Transverse colon (tissue), 4 donors: ENCODE measurements around the gene SDR42E1. TPM values are rescaled to one million over a fixed set of nuclear protein-coding genes. Genes with fewer than 3 reads are reported as not detected.
A peak's percentile ranks its signal among the peaks of the same experiment; 100 is the strongest.

Experiments
- DNase-seq: peaks from one replicate; pipeline ENCODE4 v3.0.0-alpha.2; 2019
- H3K27ac ChIP-seq, 4 donors: fragments of 200-600 bp; sonication (generic); 2 replicates each; pipeline ENCODE4 v1.5.1; 2016 to 2018; ENCODE audit warnings: inconsistent platforms in 4 of 4
- H3K27me3 ChIP-seq: fragments of 200-600 bp; sonication (generic); 2 replicates; pipeline ENCODE4 v1.5.1; 2017; ENCODE audit warnings: inconsistent platforms
- H3K36me3 ChIP-seq, 4 donors: fragments of 200-600 bp; sonication (generic); 2 replicates each; pipeline ENCODE4 v1.5.1; 2017 to 2019; ENCODE audit warnings: inconsistent platforms in 4 of 4
- H3K4me1 ChIP-seq, 4 donors: fragments of 200-600 bp; sonication (generic); 2 replicates each; pipeline ENCODE4 v1.5.1; 2017 to 2020; ENCODE audit warnings: inconsistent platforms in 4 of 4
- H3K4me3 ChIP-seq, 4 donors: fragments of 200-600 bp; sonication (generic); 1 replicate in 1 of 4; 2 replicates in 3 of 4; pipeline versions ENCODE4 v1.5.1 to v1.6.1; 2017 to 2019; ENCODE audit warnings: inconsistent platforms in 4 of 4
- H3K9me3 ChIP-seq, 2 donors: fragments of 200-600 bp; sonication (generic); 2 replicates each; pipeline ENCODE4 v1.5.1; 2017 to 2019; ENCODE audit warnings: inconsistent platforms in 2 of 2
- EP300 ChIP-seq: sonication (generic); formaldehyde crosslinking; IDR thresholded peaks from one replicate; pipeline ENCODE4 v1.6.1; 2017; ENCODE audit warnings: antibody characterized with exemption, low read depth
- POLR2A ChIP-seq: fragments of 450-650 bp; IDR thresholded peaks from one replicate; pipeline ENCODE4 v1.6.1; 2016; ENCODE audit warnings: antibody characterized with exemption, mild to moderate bottlenecking, moderate library complexity
- POLR2AphosphoS5 ChIP-seq, 3 donors: sonication (generic); formaldehyde crosslinking; IDR thresholded peaks; one replicate each; pipeline ENCODE4 v1.6.1; 2016; ENCODE audit warnings: antibody characterized with exemption in 3 of 3
- WGBS, 2 donors: methylation state at CpG; one replicate each; pipeline ENCODE4 v1.1.5; 2018; ENCODE audit warnings: low coverage in 1 of 2; 5-methylcytosine and 5-hydroxymethylcytosine counted together
- in situ Hi-C, 4 donors: fragments of 200-750 bp; cut with MboI; loops; one replicate each; pipeline versions ENCODE4 v1.15.0 to v1.15.1; 2017; ENCODE audit warnings: low sequenced_read_pairs in 3 of 4, low pct_ligation_motif_present in 1 of 4, low pct_unique_long_range_greater_than_20kb in 1 of 4
- intact Hi-C: fragments of 100-400 bp; cut with DNase I; formaldehyde crosslinking; loops from one replicate; pipeline ENCODE4 v1.15.1; 2023; ENCODE audit warnings: low total_unique reads
- total RNA-seq, 4 donors: library from RNA; depleted of rRNA; stranded (reverse); fragments of >200 nt; gene quantifications; one replicate each; pipeline ENCODE4 v1.1.0, GENCODE V29; 2016
- TF ChIP-seq, protein P1 (sequence below), 5 experiments: fragments of 200-600 bp in 3 of 5; fragments of 450-650 bp in 2 of 5; sonication (generic) in 3 of 5; IDR thresholded peaks; 1 replicate in 2 of 5; 2 replicates in 3 of 5; pipeline ENCODE4 v1.5.1; 2016 to 2017; ENCODE audit warnings: antibody characterized with exemption in 5 of 5, inconsistent platforms in 3 of 5, mild to moderate bottlenecking in 2 of 5, moderate library complexity in 1 of 5

Gene SDR42E1
- total RNA-seq, 4 donors from 2014 or later: 3.4 to 12.2 (median 7.7) TPM

DNA sequence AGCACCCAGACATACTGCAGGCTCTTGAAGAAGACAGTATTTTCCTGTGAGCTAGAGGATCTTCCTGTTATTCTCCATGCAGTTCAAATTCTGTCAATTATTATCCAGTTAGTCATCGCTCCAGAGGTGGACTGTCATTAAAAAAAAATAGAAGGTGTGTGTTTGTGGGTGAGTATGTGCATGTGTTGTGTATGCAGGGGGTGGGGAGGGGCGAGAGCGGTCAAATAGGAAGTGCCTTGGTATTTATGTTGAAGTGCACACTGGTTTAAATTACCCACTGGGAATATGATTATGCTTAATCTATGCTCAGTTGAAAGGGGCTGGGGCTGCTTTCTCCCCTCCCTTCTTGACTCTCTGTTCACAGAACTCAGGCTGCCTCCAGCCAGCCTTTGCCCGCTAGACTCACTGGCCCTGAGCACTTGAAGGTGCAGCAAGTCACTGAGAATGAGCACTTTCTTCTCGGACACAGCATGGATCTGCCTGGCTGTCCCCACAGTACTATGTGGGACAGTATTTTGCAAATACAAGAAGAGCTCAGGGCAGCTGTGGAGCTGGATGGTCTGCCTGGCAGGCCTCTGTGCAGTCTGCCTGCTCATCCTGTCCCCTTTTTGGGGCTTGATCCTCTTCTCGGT is 23.8 kb upstream of the SDR42E1 start, which contains the start of gene HSD17B2:
Gene HSD17B2, plus strand, starts transcription at position 273 of the 632 bp plus-strand sequence. Its CDS starts 172 bp downstream, at position 445.
- Histone ChIP-seq H3K9me3 (no peaks in the 10 kb centered on the region), H3K4me3 (peak within 1 kb of the TSS in 3 of 4 donors; percentile 13 to 49 (median 25)), H3K36me3 (no peaks in the 10 kb centered on the region), H3K4me1 (peaks cover 4 to 35% (median 15%) of the 10 kb centered on the region in 4 donors), H3K27ac (peak within 1 kb of the TSS; percentile 69 to 83 (median 79)), H3K27me3 (no peaks in the 10 kb centered on the region)
- in situ Hi-C loops (loop anchor here in 2 of 4 donors (5.0 to 25.0 kb wide), 2 partner anchors 192 to 202 kb away; no protein-coding TSS in a partner anchor), intact Hi-C loops (loop anchor here (10.0 kb wide), 1 partner anchor 190 kb away; no protein-coding TSS in a partner anchor)
- 37 to 41% methylated on average over 3 to 6 of the region's 6 CpGs for WGBS, 2 donors
- DNase-seq: peak; percentile 78
- TF ChIP-seq EP300: no peak
- TF ChIP-seq POLR2AphosphoS5 (IDR thresholded peaks at IDR 0.05): peak in 1 of 3 donors; percentile 41
- peak; percentile 57 for TF ChIP-seq POLR2A
- TF ChIP-seq, protein P1, sequence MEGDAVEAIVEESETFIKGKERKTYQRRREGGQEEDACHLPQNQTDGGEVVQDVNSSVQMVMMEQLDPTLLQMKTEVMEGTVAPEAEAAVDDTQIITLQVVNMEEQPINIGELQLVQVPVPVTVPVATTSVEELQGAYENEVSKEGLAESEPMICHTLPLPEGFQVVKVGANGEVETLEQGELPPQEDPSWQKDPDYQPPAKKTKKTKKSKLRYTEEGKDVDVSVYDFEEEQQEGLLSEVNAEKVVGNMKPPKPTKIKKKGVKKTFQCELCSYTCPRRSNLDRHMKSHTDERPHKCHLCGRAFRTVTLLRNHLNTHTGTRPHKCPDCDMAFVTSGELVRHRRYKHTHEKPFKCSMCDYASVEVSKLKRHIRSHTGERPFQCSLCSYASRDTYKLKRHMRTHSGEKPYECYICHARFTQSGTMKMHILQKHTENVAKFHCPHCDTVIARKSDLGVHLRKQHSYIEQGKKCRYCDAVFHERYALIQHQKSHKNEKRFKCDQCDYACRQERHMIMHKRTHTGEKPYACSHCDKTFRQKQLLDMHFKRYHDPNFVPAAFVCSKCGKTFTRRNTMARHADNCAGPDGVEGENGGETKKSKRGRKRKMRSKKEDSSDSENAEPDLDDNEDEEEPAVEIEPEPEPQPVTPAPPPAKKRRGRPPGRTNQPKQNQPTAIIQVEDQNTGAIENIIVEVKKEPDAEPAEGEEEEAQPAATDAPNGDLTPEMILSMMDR (IDR thresholded peaks at IDR 0.05): no peak

DNA sequence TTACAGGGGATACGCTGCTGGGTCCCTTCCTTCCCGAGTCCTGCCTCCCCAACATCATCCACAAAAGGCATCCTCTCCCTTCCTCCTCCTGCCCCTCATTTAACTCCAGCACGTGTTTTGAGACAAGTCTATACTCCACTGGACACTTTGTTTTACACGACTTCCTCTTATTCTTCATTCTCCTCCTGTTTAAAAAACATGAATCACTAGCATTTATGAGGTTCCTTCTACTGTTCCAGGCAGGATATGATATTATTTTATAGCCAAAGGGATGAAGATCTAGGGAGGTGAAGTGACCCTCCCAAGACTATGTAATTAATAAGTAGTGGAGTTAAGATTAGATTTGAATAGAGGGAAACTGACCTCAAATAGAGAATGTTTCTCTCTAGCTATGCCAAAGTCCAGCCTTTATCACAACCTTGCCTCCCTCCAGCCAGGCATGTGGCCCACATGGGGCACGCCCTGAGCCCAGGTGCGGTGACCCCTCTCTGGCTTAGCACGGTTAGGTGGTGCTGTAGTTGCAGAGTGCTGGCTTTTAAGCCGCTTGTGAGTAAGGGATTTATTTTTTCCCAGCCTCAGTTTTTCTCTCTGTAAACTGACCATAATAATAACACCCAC is 22.5 kb upstream of the SDR42E1 start:
- H3K4me1 ChIP-seq: peaks cover 4 to 35% (median 15%) of the 10 kb centered on the region in 4 donors
- H3K27ac ChIP-seq: peak overlapping the region; percentile 69 to 83 (median 79)
- TF ChIP-seq POLR2A (no peak), POLR2AphosphoS5 (IDR thresholded peaks at IDR 0.05) (peak in 1 of 3 donors; percentile 10)
- no peaks in the 10 kb centered on the region for H3K27me3 ChIP-seq
- H3K36me3 ChIP-seq: no peaks in the 10 kb centered on the region
- in situ Hi-C loops: loop anchor here in 2 of 4 donors (5.0 to 25.0 kb wide), 2 partner anchors 194 to 204 kb away; no protein-coding TSS in a partner anchor
- no peak overlapping the region for H3K4me3 ChIP-seq
- 40 to 55% methylated on average over 8 of the region's 8 CpGs for WGBS, 2 donors
- intact Hi-C loops: loop anchor here (10.0 kb wide), 1 partner anchor 191 kb away; no protein-coding TSS in a partner anchor
- peak; percentile 53 for DNase-seq
- H3K9me3 ChIP-seq: no peaks in the 10 kb centered on the region

DNA sequence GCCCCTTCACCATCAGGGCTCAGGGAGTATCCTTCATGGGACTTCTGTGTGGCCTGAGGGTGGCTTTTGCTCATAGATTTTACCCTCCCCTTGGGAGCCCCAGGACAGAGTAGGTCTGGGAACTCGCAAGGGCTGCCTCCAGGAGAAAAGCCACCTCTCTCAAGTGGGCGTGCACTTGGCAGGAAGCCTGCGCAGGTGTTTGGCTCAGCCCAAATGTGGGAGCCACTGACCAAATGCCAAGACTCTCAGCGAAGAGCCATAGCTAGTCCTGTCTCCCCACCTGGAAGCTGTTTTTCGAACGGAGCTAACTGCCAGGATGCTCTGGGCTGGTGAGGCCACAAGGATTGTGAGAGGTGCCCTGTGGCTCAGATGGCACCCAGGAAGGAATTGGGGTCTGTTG is 21.7 kb upstream of the SDR42E1 start:
- intact Hi-C loops (loop anchor here (10.0 kb wide), 1 partner anchor 192 kb away; no protein-coding TSS in a partner anchor), in situ Hi-C loops (loop anchor here in 2 of 4 donors (5.0 to 25.0 kb wide), 2 partner anchors 194 to 204 kb away; no protein-coding TSS in a partner anchor)
- Histone ChIP-seq H3K36me3 (no peaks in the 10 kb centered on the region), H3K27ac (peak overlapping the region in 3 of 4 donors; percentile 69 to 81 (median 77)), H3K4me1 (peaks cover 4 to 30% (median 15%) of the 10 kb centered on the region in 4 donors), H3K27me3 (no peaks in the 10 kb centered on the region), H3K4me3 (no peak overlapping the region), H3K9me3 (no peaks in the 10 kb centered on the region)
- 18 to 68% methylated on average over 2 to 6 of the region's 6 CpGs for WGBS, 2 donors
- no peak for TF ChIP-seq POLR2A
- TF ChIP-seq, protein P1 (IDR thresholded peaks at IDR 0.05): no peak
- no peak for TF ChIP-seq EP300
- TF ChIP-seq POLR2AphosphoS5 (IDR thresholded peaks at IDR 0.05): no peak
- DNase-seq: peak; percentile 38

DNA sequence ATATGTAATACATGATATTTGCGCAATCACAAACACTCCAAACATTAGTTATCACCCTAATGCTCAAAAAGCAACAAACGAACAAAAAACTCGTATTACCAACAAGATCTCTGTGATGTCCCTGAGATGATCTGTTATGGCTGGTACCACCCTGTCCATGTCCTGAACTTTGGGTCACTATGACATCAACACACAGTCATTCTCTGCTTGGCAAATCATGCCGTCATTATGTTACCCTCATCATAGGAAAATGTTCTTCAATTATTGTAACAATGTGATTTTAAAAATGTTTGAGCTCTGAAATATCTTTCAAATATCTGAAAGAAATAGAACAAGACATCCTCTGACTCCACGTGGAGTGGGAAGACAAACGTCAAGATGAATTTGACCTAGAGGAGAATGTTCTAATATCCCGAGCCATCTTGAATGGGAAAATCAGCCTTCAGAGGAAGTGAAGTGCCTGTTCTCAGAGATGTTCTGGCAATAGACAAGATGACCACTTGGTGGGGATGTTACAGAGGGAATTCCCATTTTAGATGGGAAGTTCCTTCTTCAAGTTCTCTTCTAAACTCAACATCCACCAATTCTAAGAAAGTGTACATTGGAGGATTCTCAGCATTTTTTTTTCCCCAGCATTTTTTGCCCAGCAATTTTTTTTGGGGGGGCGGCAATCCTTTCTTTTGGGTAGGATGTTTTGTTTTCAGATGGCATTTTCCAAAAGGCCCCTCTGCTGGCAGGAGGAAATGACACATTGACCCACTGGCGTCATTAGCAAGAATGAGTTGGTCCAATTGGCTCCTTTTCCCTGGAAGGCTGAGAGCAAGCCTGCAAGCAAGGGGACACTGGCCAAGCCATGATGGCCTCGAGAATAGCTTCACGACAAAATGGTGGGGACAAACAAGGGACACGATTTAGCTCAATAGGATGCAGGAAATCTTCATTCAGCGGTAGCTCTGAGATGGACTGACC is 20.1 kb upstream of the SDR42E1 start:
- H3K27ac ChIP-seq: no peak overlapping the region
- TF ChIP-seq POLR2AphosphoS5 (IDR thresholded peaks at IDR 0.05): no peak
- TF ChIP-seq, protein P1 (IDR thresholded peaks at IDR 0.05): peak; percentile 49 to 78 (median 65)
- no peak for DNase-seq
- intact Hi-C loops: loop anchor here (10.0 kb wide), 1 partner anchor 193 kb away; no protein-coding TSS in a partner anchor
- H3K4me1 ChIP-seq: peaks cover 4 to 25% (median 15%) of the 10 kb centered on the region in 4 donors
- H3K27me3 ChIP-seq: no peaks in the 10 kb centered on the region
- no peaks in the 10 kb centered on the region for H3K9me3 ChIP-seq
- in situ Hi-C loops: loop anchor here in 2 of 4 donors (5.0 to 25.0 kb wide), 2 partner anchors 196 to 206 kb away; no protein-coding TSS in a partner anchor
- 61 to 62% methylated on average over 11 to 13 of the region's 13 CpGs for WGBS, 2 donors
- H3K36me3 ChIP-seq: no peaks in the 10 kb centered on the region
- no peak overlapping the region for H3K4me3 ChIP-seq
